Posterior vena cava (tissue), 2 donors: ENCODE results near the gene IPO5. TPM values are rescaled to one million over a fixed set of nuclear protein-coding genes. Genes with fewer than 3 reads are reported as not detected.
"Not testable (repeated sequence)": the region's sequence is repeated elsewhere in the genome, so short reads cannot be mapped to it uniquely, and the experiment has no call there.

ENCODE experiments used
- DNase-seq: peaks from one replicate; pipeline ENCODE4 v3.0.0-alpha.2; 2020; ENCODE audit warnings: low spot score
- intact Hi-C, 2 donors: fragments of 100-400 bp; cut with DNase I; formaldehyde crosslinking; loops; one replicate each; pipeline versions ENCODE4 v1.14.1 to v1.14.2; 2022 to 2023
- total RNA-seq, 2 donors: library from RNA; stranded (reverse); fragmentation: NEBNext Ultra II Directional; extraction: Animal tissue kit (Norgen Biotek cat#: 25700); gene quantifications; one replicate each; pipeline ENCODE4 v1.2.1, GENCODE V29; 2021
- donor health status: DM: yes; HTN: yes; CAD: no.
- donor health status: DM: yes; HTN: yes; CAD: no.

Gene IPO5
- total RNA-seq, 2 donors from 2014 or later = 130 to 180 TPM

DNA sequence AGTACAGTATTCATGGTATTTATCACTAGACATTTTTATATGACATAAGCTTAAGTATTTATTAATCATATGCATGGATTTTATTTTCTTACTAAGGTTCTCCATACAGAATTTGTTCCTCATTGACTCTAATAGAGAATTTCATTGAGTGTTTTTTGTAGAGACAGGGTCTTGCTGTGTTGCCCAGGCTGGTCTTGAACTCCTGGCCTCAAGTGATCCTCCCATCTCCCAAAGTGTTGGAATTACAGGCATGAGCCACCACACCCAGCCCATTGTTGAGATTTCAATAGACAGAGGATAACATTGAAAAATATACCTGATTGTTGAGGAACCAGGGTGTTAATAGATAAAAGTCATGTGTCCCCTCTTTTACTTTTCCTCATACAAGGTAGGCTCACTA lies 26.1 kb downstream of the IPO5 start:
- DNase-seq = no peak
- intact Hi-C loops = loop anchor here in 1 of 2 donors (10.0 kb wide), 1 partner anchor 125 kb away; no protein-coding TSS in a partner anchor

DNA sequence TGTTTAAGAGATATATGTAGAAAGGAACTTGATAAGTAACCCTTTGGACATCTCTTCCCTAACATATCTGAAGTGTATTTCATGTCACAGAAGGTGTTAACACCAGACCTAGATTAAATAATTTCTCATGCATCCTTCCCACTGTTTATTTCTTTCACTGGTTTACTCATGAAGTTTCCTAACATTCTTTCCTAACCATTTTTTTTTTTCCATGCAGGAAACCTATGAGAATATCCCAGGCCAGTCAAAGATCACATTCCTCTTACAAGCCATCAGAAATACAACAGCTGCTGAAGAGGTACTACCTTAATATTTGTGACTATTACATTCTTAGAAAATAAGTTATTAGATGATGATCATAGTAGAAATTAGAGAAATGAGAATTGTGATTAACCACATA lies 28.8 kb downstream of the IPO5 start:
- intact Hi-C loops = loop anchor here in 1 of 2 donors (5.0 kb wide), 1 partner anchor 130 kb away; no protein-coding TSS in a partner anchor
- no peak for DNase-seq

DNA sequence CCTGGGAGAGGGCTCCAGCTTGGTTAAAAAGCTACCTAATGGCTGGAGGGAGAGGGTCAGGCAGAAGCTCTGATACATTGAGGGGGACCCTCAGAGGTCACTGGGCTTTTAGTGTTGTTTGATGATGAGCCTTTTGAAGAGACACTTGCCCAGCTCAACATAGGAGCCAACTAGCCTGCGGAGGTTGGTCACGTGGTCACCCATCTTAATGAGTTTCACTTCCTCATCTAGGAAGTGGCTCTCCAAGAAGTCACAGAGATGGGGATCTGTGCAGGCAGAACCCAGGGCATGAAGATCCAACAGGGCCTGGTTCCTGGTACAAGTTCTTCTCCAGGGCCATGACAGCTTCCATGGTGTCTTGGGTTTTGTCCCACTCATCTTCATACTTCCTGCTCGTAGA lies 33.4 kb downstream of the IPO5 start:
- intact Hi-C loops = no loop called here
- DNase-seq = no peak

DNA sequence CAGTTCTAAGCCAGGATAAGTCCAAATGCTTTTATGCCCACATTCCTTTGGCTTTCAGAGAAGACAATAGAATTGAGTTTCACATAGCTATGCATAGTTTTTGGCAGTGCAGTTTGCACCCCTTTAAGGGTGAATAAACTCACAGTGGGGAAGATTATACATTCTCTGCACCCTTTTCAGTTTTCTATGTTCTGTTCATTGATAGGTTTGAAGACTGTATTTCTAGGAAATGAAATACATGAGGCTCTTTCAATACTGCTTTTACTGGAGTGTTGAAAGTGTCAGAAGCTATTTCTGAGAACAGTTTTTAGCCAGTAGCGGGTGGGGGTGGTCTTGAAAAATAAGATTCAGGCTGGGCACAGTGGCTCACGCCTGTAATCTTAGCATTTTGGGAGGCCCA lies 46.2 kb downstream of the IPO5 start:
- DNase-seq = no peak
- intact Hi-C loops = no loop called here

DNA sequence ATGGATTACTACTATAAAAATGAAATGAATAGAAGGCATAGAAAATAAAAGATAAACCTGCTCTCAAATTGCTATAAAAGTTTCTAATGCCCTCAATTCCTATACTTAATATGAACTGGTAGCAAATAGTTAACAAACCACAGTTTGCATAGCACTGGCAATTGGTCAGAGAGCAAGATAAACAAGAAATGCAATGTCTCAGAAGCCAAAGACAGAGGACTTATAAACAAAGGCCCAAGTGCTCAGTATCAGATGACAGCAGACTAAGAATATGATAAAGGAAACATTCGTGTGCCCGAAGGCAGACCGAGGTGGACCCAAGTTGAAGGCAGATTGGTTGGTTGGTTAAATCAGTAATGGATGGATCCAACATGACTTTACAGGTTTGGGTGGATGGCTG lies 50.6 kb downstream of the IPO5 start:
- DNase-seq = no peak
- intact Hi-C loops = no loop called here

DNA sequence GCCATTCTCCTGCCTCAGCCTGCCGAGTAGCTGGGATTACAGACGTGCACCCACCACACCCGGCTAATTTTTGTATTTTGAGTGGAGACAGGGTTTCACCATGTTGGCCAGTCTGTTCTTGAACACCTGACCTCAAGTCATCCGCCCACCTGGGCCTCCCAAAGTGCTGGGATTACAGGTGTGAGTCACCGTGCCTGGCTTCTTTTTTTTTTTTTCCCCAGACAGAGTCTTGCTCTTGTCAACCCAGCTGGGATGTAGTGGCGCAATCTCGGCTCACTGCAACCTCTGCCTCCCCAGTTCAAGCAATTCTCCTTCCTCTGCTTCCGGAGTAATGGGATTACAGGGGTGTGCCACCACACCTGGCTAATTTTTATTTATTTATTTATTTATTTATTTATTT lies 51.5 kb downstream of the IPO5 start:
- intact Hi-C loops = not testable (repeated sequence)

DNA sequence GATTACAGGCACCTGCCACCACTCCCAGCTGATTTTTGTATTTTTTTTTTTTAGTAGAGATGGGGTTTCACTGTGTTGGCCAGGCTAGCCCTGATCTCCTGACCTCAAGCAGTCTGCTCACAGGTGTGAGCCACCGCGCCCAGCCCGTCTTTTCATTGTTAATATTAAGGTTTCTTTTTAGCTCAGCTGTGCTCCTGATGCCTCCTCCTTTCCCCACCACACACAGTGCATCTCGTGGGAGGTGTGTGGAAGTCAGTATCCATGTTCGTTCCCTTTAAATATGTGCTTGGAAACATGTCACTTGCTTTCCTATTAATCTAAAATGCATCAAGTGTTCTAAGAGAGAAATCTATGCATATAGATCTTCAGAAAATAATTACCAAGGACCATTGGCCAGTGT lies 53.5 kb downstream of the IPO5 start:
- intact Hi-C loops = no loop called here

More for the DNA sequence above, 51.5 kb downstream of the IPO5 start:
- DNase-seq = not testable (repeated sequence)

DNA sequence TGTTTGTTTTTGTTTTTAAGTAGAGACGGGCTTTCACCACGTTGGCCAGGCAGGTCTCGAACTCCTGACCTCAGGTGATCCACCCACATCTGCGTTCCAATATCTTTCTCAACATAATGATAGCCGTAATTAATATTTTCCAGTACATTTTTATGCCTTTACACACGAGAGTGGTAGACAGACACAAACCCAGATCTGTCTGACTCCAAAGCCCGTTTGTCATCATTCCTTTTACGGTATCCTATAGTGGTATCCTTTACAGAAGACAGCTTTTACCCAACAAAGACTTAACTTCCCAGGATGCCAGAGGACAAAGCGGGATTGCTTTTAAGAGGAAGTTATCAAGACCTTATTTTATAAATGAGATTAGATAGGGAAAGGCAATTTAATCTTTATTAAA lies 59.8 kb downstream of the IPO5 start:
- intact Hi-C loops = no loop called here
- DNase-seq = no peak

More for the DNA sequence above, 53.5 kb downstream of the IPO5 start:
- no peak for DNase-seq

DNA sequence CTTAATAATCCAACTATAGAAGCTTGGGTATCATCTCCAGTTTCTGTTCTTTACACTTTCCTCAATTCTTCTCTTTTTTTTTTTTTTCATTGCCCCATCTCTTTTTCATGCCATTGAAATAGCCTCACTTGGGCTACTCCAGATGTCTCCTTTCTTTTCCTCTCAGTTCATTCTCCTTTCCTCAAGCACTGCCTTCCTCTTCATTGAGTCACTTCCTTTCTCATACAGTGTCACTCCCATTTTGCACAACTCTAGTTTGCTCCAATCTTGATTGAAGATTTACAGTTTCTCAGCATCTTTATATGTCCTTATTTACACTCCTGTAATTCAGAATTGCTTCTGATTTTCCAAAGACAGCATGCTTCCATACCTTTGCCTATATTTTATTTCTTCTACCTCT lies 61.3 kb downstream of the IPO5 start:
- intact Hi-C loops = no loop called here

DNA sequence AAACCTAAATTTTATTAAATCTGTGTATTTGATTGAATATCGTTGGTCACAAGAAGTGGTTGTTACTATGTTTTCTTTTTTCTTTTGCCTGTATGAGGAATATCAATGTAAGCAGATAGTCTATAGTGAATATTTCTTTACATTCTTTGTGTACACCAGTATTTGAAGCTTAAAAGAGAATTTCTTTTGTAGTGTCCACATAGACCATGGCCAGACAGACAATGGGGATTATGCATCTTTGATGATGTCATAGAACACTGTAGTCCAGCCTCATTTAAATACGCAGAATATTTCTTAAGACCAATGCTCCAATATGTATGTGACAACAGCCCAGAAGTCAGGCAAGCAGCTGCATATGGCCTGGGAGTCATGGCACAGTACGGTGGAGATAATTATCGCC lies 64.8 kb downstream of the IPO5 start:
- intact Hi-C loops = no loop called here
- DNase-seq = no peak

More for the DNA sequence above, 61.3 kb downstream of the IPO5 start:
- DNase-seq = no peak

DNA sequence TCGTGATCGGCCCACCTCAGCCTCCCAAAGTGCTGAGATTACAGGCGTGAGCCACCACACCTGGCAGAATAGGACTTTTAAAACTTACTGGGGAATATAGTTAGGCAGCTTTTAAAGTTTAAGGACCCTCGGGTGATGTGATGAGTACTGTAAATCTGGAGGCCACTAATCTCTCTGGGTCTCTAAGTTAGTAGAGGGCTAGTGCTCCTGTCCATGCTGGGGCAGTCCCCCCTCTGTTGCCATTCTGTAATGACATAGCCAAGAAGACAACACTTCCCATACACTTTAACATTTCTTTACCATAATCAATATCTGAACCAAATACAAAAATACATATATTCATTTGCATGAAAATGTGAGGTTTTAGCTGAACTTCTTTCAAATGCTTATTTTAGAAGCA lies 65.7 kb downstream of the IPO5 start:
- no peak for DNase-seq
- intact Hi-C loops = no loop called here

DNA sequence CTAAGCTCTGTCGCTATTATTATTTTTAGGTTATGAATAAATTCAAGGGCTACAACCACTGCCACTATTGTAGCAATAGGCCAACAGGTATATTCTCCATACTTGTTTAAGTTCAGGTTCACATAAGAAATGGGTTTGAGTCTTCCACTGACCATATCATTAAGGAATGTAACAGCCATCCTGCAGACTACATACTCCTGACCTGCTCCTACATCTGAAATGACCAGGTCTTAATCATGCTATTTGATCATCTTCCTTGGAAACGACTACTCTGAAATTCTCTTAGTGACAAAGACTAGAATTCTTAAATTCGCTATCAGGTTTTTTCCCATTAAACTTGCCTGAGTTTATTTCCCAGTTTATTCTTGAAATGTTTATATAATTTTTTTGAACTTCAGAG lies 66.8 kb downstream of the IPO5 start:
- DNase-seq = no peak

DNA sequence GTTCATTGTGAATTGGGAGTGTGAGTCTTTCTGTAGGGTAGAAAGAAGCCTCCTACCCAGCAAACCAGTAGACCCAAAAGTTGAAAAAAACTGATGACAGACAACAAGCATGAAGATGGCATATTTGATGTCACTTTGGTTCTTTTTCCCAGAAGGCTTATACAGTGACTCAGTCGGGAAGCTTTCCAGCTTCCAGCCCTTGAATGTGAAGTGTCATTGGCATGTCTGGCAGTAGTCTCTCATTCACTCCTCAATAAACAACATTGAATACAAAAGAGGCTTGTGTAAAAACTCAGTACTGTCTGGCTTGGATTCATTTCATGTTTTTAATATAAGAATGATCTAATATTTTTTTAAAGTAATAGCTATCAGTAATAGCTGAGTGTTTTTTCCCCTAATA lies 68.7 kb downstream of the IPO5 start:
- intact Hi-C loops = no loop called here
- DNase-seq = no peak

More for the DNA sequence above, 66.8 kb downstream of the IPO5 start:
- intact Hi-C loops = no loop called here

DNA sequence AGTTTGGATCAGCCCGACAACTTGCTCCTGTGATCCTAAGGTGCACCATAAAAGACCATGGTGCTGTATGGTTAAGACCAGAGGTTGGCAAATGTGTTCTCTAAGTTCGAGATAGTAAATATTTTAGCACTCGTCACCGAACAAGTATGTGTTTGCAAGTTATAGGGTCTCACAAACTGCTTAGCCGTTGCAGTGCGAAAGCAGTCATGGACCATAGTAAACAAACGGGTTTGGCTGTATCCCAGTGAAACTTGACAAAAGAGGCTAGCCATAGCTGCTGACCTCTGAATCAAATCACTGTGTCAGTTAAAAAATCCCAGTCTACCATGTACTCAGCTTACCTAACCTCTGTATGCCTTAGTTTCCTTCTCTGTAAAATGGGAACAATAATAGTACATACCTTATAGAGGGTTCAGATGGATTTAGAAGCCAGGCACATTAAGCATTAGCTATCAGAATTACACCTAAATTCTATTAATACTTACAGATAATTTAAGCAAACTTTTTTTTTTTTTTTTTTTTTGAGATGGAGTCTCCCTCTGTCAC lies 72.1 kb downstream of the IPO5 start:
- intact Hi-C loops = no loop called here
- DNase-seq = no peak

DNA sequence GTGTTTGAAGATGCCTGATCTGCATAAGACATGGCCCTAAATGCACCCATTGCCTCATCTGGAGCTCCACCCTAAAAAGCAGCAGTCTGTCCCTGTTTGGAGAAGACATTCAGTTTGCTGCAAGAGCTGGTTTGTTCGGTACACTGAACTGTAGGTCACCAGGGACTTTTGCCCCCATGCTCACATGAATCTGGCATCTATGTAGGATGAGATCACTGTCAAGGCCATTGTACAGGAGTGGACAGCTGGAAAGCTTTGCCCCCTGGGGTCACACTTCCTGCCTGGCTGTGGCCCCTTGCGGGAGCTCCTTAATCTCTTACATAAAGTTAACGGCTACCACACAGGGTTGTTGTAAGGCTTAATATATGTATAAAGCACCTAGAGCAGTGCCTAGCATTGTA lies 73.0 kb downstream of the IPO5 start:
- intact Hi-C loops = no loop called here
- DNase-seq = no peak

DNA sequence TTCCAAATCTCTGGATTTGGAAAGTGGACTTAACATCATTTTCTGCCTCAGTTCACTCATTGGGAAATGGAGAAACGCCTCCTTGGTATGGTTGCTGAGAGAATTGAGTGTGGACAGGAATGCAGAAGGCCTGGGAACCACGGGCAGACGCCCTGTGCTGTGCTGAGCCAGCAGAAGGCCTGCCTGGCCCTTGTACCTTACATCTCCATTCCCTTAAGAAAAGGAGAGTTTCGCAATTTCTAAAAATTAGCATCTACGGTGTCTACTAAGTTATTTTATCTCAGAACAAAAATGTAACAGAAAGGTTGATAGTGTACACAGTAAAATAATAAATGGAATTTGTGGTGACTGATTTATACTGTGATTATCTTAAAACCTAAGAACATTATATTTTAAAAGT lies 78.7 kb downstream of the IPO5 start:
- intact Hi-C loops = no loop called here

DNA sequence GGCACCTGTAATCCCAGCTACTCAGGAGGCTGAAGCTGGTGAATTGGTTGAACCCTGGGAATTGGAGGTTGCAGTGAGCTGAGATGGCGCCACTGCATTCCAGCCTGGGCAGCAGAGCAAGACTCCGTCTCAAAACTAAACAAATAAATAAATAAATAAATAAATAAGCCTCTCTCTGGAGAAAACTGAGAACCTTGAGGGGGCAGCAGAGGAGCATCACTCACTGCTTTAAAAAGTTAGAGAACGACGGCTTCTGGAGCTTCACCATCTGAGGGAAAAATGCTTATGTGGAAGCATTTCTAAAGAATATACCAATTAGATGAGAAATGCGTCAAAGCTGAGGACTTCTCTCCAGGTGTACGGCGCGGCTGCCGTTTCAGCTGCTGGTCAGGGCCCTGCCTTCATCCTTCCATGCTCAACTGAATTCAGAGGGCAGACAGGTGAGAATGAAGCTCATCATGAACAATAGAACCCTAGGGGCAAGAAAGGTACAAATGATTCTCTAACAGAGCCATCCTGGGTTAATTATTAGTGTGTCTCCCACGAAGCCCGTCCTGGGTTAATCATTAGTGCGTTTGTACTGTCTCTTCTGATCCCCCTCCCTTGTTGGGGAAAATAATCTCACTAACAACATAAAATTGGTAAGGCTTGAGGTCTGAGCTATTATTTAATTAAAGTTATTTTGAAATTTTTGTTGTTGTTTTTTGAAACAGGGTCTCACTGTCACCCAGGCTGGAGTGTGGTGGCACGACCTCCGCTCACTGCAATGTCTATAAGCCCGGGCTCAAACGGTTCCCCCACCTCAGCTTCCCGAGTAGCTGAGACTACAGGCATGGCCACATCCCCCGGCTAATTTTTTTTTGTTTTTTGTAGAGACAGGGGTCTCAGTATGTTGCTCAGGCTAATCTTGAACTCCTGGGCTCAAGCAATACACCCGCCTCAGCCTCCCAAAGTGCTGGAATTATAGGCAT lies 80.1 kb downstream of the IPO5 start:
- intact Hi-C loops = no loop called here
- no peak for DNase-seq

More for the DNA sequence above, 78.7 kb downstream of the IPO5 start:
- DNase-seq = no peak

DNA sequence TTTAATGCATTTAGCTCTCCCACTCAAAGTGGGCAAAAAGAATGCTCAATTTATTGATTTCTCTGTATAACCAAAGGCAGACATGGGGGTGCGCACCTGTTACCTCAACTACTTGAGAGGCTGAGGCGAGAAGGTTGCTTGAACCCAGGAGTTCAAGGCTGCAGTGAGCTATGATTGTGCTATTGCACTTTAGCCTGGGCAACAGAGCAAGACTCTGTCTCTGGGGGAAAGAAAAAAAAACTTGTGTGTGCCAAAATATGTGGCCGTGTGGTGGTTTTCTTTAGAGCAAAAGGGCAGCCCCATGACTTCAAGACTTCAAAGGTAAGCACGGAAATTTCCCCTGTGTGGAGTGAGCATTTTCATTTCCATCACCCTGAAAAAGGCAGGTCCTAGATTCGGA lies 81.9 kb downstream of the IPO5 start:
- intact Hi-C loops = no loop called here
- DNase-seq = no peak

DNA sequence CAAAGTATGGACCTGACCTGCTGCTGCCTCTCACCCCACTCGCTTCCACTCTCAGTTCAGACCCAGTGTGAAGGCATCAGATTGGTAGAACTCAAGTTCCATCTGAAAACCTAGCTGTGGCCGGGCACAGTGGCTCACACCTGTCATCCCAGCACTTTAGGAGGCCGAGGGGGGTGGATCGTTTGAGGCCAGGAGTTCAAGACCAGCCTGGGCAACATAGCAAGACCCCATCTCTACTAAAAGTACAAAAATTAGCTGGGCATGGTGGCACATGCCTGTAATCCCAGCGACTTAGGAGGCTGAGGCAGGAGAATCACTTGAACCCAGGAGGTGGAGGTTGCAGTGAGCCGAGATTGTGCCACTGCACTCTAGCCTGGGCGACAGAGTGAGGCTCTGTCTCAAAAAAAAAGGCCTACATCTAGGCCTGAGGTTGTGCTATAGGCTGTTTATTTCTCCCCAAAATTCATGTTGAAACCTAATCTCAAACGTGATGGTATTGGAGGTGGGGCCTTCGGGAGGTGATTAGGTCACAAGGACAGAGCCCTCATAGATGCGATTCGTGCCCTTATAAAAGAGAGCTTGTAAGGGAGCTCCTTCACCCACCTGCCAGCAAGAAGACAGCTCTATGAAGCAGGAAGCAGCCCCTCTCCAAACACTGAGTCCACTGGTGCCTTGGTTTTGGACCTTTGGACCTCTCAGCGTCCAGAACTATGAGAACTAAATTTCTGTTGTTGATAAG lies 83.3 kb downstream of the IPO5 start:
- intact Hi-C loops, DNase-seq: not testable (repeated sequence)

DNA sequence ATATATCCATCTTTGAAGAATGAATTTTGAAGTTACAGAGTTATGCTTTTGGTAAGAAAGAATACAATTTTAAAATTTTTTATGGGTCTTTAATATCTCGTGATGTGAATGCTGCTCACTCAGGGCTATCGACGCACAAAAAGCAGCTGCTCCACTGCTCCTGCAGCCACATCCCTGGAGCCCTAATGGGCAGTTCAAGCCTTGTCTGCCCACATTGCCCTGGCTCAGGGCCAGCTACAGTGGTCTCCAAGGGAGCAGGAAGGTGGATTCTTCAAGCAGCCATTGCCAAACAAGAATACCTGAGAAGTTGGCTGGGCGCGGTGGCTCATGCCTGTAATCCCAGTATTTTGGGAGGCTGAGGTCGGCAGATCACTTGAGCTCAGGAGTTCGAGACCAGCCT lies 85.8 kb downstream of the IPO5 start:
- DNase-seq = no peak
- intact Hi-C loops = loop anchor here in 1 of 2 donors (1.0 kb wide), 1 partner anchor 15 kb away; no protein-coding TSS in a partner anchor
